HepG2 (cell line): ENCODE measurements around the gene ALOX15.

Experiments used
- EP300 ChIP-seq, 3 experiments: sonication (generic) in 1 of 3; formaldehyde crosslinking in 1 of 3; IDR thresholded peaks; 2 replicates each; pipeline versions ENCODE4 v1.5.1 to v1.6.1; 2011 to 2020; ENCODE audit warnings: low read depth in 2 of 3, low read length in 2 of 3, borderline replicate concordance in 1 of 3, improper control_type of control experiment in 1 of 3, mild to moderate bottlenecking in 1 of 3, missing genetic modification reagents in 1 of 3, moderate library complexity in 1 of 3
- POLR2AphosphoS5 ChIP-seq: IDR thresholded peaks from 2 replicates; pipeline ENCODE4 v1.6.1; 2012; ENCODE audit warnings: low read depth, low read length
- TF ChIP-seq, protein P1 (sequence below): sonication (generic); formaldehyde crosslinking; IDR thresholded peaks from 2 replicates; pipeline ENCODE4 v1.5.1; 2020; ENCODE audit warnings: missing genetic modification reagents, mild to moderate bottlenecking, borderline replicate concordance

DNA sequence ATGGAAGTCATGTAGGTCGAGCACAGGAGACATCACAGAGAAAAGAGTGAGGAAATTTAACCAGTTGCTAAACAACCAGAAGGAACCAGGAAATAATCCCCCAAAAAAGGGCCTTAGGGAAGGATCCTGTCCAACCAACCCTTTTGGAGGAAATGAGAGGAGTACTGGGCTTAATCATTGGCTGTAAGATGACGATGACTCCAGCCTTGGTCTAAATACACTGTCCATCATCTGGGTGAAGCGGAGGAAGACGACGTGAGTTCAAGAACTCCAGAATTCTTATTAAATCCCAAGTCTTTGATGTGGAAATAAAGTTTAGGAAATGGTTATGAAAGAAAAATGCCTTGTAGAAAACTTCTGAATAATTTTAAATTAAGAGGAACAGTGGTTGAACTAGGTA, 11.5 kb upstream of the ALOX15 start:
- TF ChIP-seq POLR2AphosphoS5 (no peak), EP300 (IDR thresholded peaks at IDR 0.05; ENCODE audit: low read depth in 2 of 2, low read length in 2 of 2) (no peak), EP300 (CRISPR knock-in tag; IDR thresholded peaks at IDR 0.05; ENCODE audit: borderline replicate concordance) (no peak)
- TF ChIP-seq, protein P1, sequence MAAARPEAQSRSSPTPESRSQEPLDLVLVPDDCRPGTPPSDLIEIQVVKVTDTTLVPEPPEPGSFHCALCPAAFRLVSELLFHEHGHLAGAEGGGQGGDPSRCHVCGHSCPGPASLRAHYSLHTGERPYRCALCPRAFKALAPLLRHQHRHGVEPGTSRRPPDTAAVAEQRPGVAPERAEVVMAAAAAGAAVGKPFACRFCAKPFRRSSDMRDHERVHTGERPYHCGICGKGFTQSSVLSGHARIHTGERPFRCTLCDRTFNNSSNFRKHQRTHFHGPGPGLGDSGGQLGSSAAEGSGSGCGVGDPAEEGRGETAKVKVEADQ (CRISPR knock-in tag), result no peak
